H1 (cell line): ENCODE data around the gene RPL26. TPM values are rescaled to one million over a fixed set of nuclear protein-coding genes. Genes with fewer than 3 reads are reported as not detected.

Experiments used
- CTCF ChIA-PET: fragments of 300-600 bp; sonication (Branson Sonifier 250); formaldehyde crosslinking; loops from one replicate; lab custom pipeline; 2021; ENCODE audit not compliant: partially characterized antibody; lab: Charles Lee
- POLR2A ChIA-PET: fragments of 300-600 bp; sonication (Branson Sonifier 250); formaldehyde crosslinking; loops from one replicate; lab custom pipeline; 2021; ENCODE audit warnings: inconsistent platforms; ENCODE audit not compliant: partially characterized antibody; lab: Charles Lee
- DNase-seq, 2 experiments: peaks; one replicate each; pipeline versions ENCODE4 v3.0.0 to v3.0.0-alpha.2; 2010 to 2022; ENCODE audit warnings: low spot score in 2 of 2, low read depth in 1 of 2, mixed read lengths in 1 of 2
- FAIRE-seq: peaks from 2 replicates; lab custom pipeline; 2011; peaks lifted over from hg19 to GRCh38; lab: Jason Lieb, UNC
- H2AFZ ChIP-seq: 2 replicates; pipeline ENCODE4 v1.8.1; 2012; ENCODE audit warnings: low read length, inconsistent platforms
- H2AK5ac ChIP-seq: 2 replicates; pipeline ENCODE4 v1.6.1; 2013; ENCODE audit warnings: low read depth, low read length
- H2BK120ac ChIP-seq: replicated peaks from 2 replicates; pipeline ENCODE3; 2013; ENCODE audit warnings: low read depth, low read length, inconsistent platforms
- H2BK12ac ChIP-seq: 2 replicates; pipeline ENCODE4 v1.6.1; 2013; ENCODE audit warnings: low read depth, low read length
- H2BK15ac ChIP-seq: 2 replicates; pipeline ENCODE4 v1.6.1; 2013; ENCODE audit warnings: low read length
- H2BK20ac ChIP-seq: 2 replicates; pipeline ENCODE4 v1.6.1; 2013; ENCODE audit warnings: low read length
- H2BK5ac ChIP-seq: 2 replicates; pipeline ENCODE4 v1.6.1; 2013; ENCODE audit warnings: low read depth, low read length
- H3K14ac ChIP-seq: 2 replicates; pipeline ENCODE4 v1.6.1; 2013; ENCODE audit warnings: inconsistent platforms; ENCODE audit not compliant: insufficient read length
- H3K18ac ChIP-seq: 2 replicates; pipeline ENCODE4 v1.6.1; 2013; ENCODE audit warnings: low read length; ENCODE audit errors: extremely low read depth
- H3K23ac ChIP-seq: 2 replicates; pipeline ENCODE4 v1.6.1; 2013; ENCODE audit warnings: inconsistent platforms; ENCODE audit not compliant: insufficient read length
- H3K23me2 ChIP-seq: 2 replicates; pipeline ENCODE4 v1.6.1; 2013; ENCODE audit warnings: low read depth, low read length
- H3K27ac ChIP-seq: 2 replicates; pipeline ENCODE4 v1.6.1; 2011; ENCODE audit warnings: low read depth, low read length, inconsistent platforms
- H3K27me3 ChIP-seq, 4 experiments: replicated peaks in 1 of 4; 1 replicate in 1 of 4; 2 replicates in 3 of 4; pipeline versions ENCODE4 v1.6.1 to v1.8.1; 2011 to 2013; ENCODE audit warnings: low read length in 3 of 4, mild to moderate bottlenecking in 3 of 4, inconsistent platforms in 2 of 4, mixed read lengths in 2 of 4, moderate library complexity in 1 of 4; ENCODE audit not compliant: control insufficient read depth in 3 of 4, insufficient read depth in 3 of 4; ENCODE audit errors: extremely low read depth in 1 of 4
- H3K36me3 ChIP-seq, 4 experiments: 2 replicates each; pipeline versions ENCODE4 v1.6.1 to v1.8.1; 2011 to 2013; ENCODE audit warnings: mild to moderate bottlenecking in 4 of 4, low read length in 3 of 4, moderate library complexity in 2 of 4, control low read depth in 1 of 4, inconsistent platforms in 1 of 4; ENCODE audit not compliant: insufficient read depth in 4 of 4, control insufficient read depth in 2 of 4
- H3K4ac ChIP-seq: replicated peaks from 2 replicates; pipeline ENCODE3; 2013; ENCODE audit warnings: low read length, low read depth, mixed read lengths, inconsistent platforms; ENCODE audit not compliant: insufficient read length
- H3K4me1 ChIP-seq, 4 experiments: replicated peaks in 1 of 4; 1 replicate in 1 of 4; 2 replicates in 3 of 4; pipeline versions ENCODE4 v1.6.1 to v1.8.1; 2011 to 2013; ENCODE audit warnings: low read length in 3 of 4, inconsistent platforms in 2 of 4, mixed read lengths in 1 of 4; ENCODE audit not compliant: insufficient read depth in 4 of 4, control insufficient read depth in 3 of 4
- H3K4me2 ChIP-seq, 2 experiments: 2 replicates each; pipeline versions ENCODE4 v1.6.1 to v1.8.1; 2011 to 2013; ENCODE audit warnings: low read depth in 2 of 2, low read length in 2 of 2, control low read depth in 1 of 2, inconsistent platforms in 1 of 2, mild to moderate bottlenecking in 1 of 2; ENCODE audit not compliant: insufficient read depth in 1 of 2
- H3K4me3 ChIP-seq, 4 experiments: fragments of 200-600, 300-600 bp in 1 of 4; sonication (generic), shearing (Covaris generic), sonication (Bioruptor Twin) in 1 of 4; 2 replicates each; pipeline versions ENCODE4 v1.5.1 to v1.8.1; 2011 to 2016; ENCODE audit warnings: low read length in 4 of 4, low read depth in 3 of 4, control low read depth in 2 of 4, inconsistent platforms in 2 of 4, mild to moderate bottlenecking in 2 of 4, mixed read lengths in 1 of 4, moderate library complexity in 1 of 4; ENCODE audit not compliant: insufficient read depth in 2 of 4; ENCODE audit errors: extremely low read depth in 1 of 4
- H3K56ac ChIP-seq: replicated peaks from 2 replicates; pipeline ENCODE3; 2013; ENCODE audit warnings: low read depth, mild to moderate bottlenecking, mixed read lengths, low read length, inconsistent platforms; ENCODE audit not compliant: insufficient read length
- H3K79me1 ChIP-seq: 2 replicates; pipeline ENCODE4 v1.6.1; 2013; ENCODE audit warnings: low read depth, low read length, control low read depth
- H3K79me2 ChIP-seq, 2 experiments: 2 replicates each; pipeline versions ENCODE4 v1.6.1 to v1.8.1; 2012 to 2013; ENCODE audit warnings: low read length in 2 of 2, mild to moderate bottlenecking in 2 of 2, inconsistent platforms in 1 of 2; ENCODE audit not compliant: insufficient read depth in 2 of 2, control insufficient read depth in 1 of 2
- H3K9ac ChIP-seq, 4 experiments: replicated peaks in 1 of 4; 1 replicate in 1 of 4; 2 replicates in 3 of 4; pipeline versions ENCODE4 v1.6.1 to v1.8.1; 2011 to 2013; ENCODE audit warnings: low read depth in 3 of 4, low read length in 3 of 4, control low read depth in 2 of 4, mild to moderate bottlenecking in 2 of 4, moderate library complexity in 2 of 4, inconsistent platforms in 1 of 4; ENCODE audit errors: extremely low read depth in 1 of 4
- H3K9me3 ChIP-seq, 2 experiments: 2 replicates each; pipeline versions ENCODE4 v1.6.1 to v1.8.1; 2012 to 2013; ENCODE audit warnings: mild to moderate bottlenecking in 2 of 2, moderate library complexity in 2 of 2, control low read depth in 1 of 2, inconsistent platforms in 1 of 2, low read depth in 1 of 2, low read length in 1 of 2, mixed read lengths in 1 of 2; ENCODE audit not compliant: insufficient read depth in 2 of 2
- H4K20me1 ChIP-seq, 2 experiments: replicated peaks in 1 of 2; 2 replicates each; pipeline versions ENCODE3 to v1.8.1; 2011 to 2013; ENCODE audit warnings: inconsistent platforms in 2 of 2, low read length in 2 of 2, mild to moderate bottlenecking in 1 of 2; ENCODE audit not compliant: insufficient read depth in 2 of 2, control insufficient read depth in 1 of 2
- H4K5ac ChIP-seq: 2 replicates; pipeline ENCODE4 v1.6.1; 2013; ENCODE audit warnings: low read length, low read depth, mixed read lengths, inconsistent platforms; ENCODE audit not compliant: insufficient read length
- H4K8ac ChIP-seq: 2 replicates; pipeline ENCODE4 v1.8.0; 2013; ENCODE audit warnings: mild to moderate bottlenecking, moderate library complexity, low read length, inconsistent platforms; ENCODE audit not compliant: insufficient read depth; ENCODE audit errors: extremely low read depth
- H4K91ac ChIP-seq: replicated peaks from 2 replicates; pipeline ENCODE3; 2013; ENCODE audit warnings: low read length, mixed read lengths, inconsistent platforms; ENCODE audit not compliant: insufficient read length
- CHD2 ChIP-seq: IDR thresholded peaks from 2 replicates; pipeline ENCODE4 v1.6.1; 2012; ENCODE audit warnings: low read length, improper control_type of control experiment
- TAF1 ChIP-seq: IDR thresholded peaks from 2 replicates; pipeline ENCODE4 v1.6.1; 2011; ENCODE audit warnings: mild to moderate bottlenecking, low read depth, low read length
- WGBS, 2 experiments: shearing (Covaris generic) in 1 of 2; methylation state at CpG; one replicate each; pipeline versions ENCODE4 v1.1.6 to v1.1.7; 2013 to 2015; ENCODE audit warnings: low lambda C conversion rate in 2 of 2, mixed read lengths in 2 of 2, inconsistent platforms in 1 of 2, low coverage in 1 of 2, missing lambda C conversion rate in 1 of 2; ENCODE audit not compliant: insufficient replicate concordance in 2 of 2, insufficient coverage in 1 of 2, insufficient read length in 1 of 2; ENCODE audit errors: extremely low coverage in 1 of 2, missing lambda C conversion rate in 1 of 2; 5-methylcytosine and 5-hydroxymethylcytosine counted together
- polyA plus RNA-seq, 7 experiments: library from polyadenylated mRNA; depleted of rRNA in 3 of 7; stranded (reverse) in 5 of 7; unstranded in 2 of 7; fragments of >200 nt in 5 of 7; fragments of 200-250 nt in 2 of 7; gene quantifications; 1 replicate in 5 of 7; 2 replicates in 1 of 7; 4 replicates in 1 of 7; pipeline versions ENCODE4 v1.2.1 to v1.2.3, GENCODE V29; 2011 to 2013; ENCODE audit warnings: missing spikeins in 2 of 7, mixed read lengths in 2 of 7
- total RNA-seq: library from RNA; stranded (reverse); fragmentation: NEBNext Ultra II Directional; extraction: Animal tissue kit (Norgen Biotek cat#: 25700); gene quantifications from 2 replicates; pipeline ENCODE4 v1.2.1, GENCODE V29; 2021

Gene RPL26
- total and polyA plus RNA-seq, 2 of the 8 experiments (the other 6 are each of a cell fraction or from before 2014, with no cell fraction given): 1,963 to 2,554 TPM

DNA sequence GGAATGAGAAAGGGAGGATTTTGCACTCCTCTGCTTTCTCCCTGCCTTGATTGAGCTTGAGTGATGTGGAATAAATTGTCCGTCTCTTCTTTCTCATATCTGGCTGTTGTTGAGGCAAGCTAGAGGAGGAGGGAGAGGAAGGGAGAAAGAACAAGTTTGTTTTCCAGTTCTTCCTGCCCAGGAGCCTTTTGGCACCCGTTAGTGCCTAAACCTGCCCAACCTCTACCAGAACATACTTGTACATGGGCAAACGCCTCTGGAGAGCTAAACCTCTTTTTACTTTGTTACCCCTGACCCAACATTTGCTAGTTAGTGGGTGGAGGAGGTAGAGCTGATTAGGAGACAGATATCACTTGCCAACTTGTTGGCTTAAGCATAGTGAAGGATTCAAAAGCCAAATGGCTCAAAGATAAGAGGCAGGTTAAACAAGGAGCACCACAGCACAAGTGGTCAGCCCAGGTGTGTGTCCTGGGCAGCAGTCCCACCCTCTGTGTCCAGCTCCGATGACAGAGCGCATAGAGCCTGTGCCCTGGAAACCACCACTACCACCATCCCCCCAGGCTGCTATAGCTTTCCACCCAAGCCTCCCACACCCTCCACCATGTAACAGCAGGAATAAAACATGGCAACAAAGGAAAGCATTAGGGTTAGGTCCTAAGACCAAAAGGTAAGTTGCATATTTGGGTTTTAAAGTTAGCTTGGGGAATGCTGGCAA is 36.9 kb downstream of the RPL26 start:
- WGBS, 2 experiments: 85% methylated on average over 5 of the region's 5 CpGs; no CpG with 5 or more reads in 1 of the 2 experiments
- Histone ChIP-seq H3K27me3 (no peaks in the 10 kb centered on the region), H2AK5ac (no peak overlapping the region), H3K23me2 (no peaks in the 10 kb centered on the region), H3K4me3 (no peak overlapping the region), H2AFZ (no peak overlapping the region), H4K8ac (no peak overlapping the region), H3K9me3 (no peaks in the 10 kb centered on the region), H2BK120ac (no peak overlapping the region), H3K27ac (no peak overlapping the region), H3K79me1 (no peaks in the 10 kb centered on the region), H3K9ac (no peak overlapping the region), H3K56ac (no peak overlapping the region), H4K20me1 (no peaks in the 10 kb centered on the region), H3K4me2 (no peak overlapping the region), H2BK20ac (no peak overlapping the region), H3K23ac (no peak overlapping the region), H3K4ac (no peak overlapping the region), H2BK15ac (no peak overlapping the region), H3K79me2 (no peaks in the 10 kb centered on the region), H3K4me1 (peaks cover 0 to 4% (median 2%) of the 10 kb centered on the region in 4 experiments; a peak in 4 of 7 replicates), H4K91ac (no peak overlapping the region), H2BK12ac (no peak overlapping the region), H4K5ac (no peak overlapping the region), H3K18ac (no peak overlapping the region; the same call in 1 of the 2 replicates), H3K14ac (no peak overlapping the region)
- DNase-seq: no peak
- POLR2A ChIA-PET: interaction anchor here (0.8 to 5.8 kb wide), 11 partner anchors 8 to 173 kb away, joined by 3 to 26 read pairs (median 4); partner anchors contain the start of genes KRABD2 and RPL26
- TF ChIP-seq TAF1 (no peak), CHD2 (no peak)
- TF ChIP-seq, all 59 proteins: peak for 0
- no peak for FAIRE-seq
- Histone ChIP-seq H3K36me3 (no peaks in the 10 kb centered on the region), H2BK5ac (no peak overlapping the region)
- CTCF ChIA-PET: interaction anchor here (0.6 to 2.0 kb wide), 5 partner anchors 8 to 187 kb away, joined by 3 to 5 read pairs (median 4); no protein-coding TSS in a partner anchor
